OCI-M1 (cell line): Measurements from ENCODE around the gene NR2E1.

Experiments used
- DNase-seq: peaks from one replicate; lab custom pipeline; 2025; lab: John Stamatoyannopoulos, UW

Gene NR2E1

GRCh38 chr6:108171291-108171917 is 5.6 kb downstream of the NR2E1 start:
- DNase-seq = no peak

- no peak for DNase-seq
These were observed 6.2 kb downstream of the NR2E1 start for GRCh38 chr6:108171918-108172516.

DNA sequence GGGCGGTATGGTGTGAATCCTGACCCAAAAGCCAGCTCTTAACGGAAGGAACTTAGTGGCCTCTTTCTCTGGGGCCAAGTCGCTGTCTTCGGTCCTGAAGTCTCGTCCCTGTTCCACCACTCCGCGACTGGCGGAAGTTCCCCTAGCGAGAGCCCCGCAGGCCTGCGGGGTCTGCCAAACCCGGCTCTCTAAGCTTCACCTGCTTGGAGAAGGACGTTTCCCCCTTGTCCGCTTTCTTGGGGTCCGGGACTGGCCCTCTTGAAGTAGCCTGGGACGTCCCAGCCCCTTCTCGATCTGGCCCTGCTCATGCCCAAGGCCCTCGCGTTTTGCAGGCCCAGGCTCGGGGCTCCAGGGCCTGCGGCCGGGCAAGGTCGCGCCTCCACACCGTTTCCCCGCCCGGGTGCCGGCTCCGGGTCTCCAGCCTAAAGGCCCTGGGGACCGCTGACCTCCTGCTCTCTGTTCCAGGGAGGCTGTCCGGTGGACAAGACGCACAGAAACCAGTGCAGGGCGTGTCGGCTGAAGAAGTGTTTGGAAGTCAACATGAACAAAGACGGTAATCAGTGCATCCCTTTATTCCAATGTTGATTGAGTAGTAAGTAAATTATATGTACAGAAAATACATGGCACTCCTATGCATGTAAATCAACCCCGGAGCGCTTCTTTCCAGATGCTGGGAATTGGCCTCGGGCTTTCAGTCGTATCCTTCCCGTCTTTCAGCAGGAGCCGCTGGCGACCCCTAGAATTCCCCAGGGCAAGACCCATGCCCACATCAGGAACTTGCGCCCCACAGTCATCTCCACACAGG is 8.8 kb downstream of the NR2E1 start:
- DNase-seq = no peak

GRCh38 chr6:108175176-108175591 is 9.4 kb downstream of the NR2E1 start:
- no peak for DNase-seq

DNA sequence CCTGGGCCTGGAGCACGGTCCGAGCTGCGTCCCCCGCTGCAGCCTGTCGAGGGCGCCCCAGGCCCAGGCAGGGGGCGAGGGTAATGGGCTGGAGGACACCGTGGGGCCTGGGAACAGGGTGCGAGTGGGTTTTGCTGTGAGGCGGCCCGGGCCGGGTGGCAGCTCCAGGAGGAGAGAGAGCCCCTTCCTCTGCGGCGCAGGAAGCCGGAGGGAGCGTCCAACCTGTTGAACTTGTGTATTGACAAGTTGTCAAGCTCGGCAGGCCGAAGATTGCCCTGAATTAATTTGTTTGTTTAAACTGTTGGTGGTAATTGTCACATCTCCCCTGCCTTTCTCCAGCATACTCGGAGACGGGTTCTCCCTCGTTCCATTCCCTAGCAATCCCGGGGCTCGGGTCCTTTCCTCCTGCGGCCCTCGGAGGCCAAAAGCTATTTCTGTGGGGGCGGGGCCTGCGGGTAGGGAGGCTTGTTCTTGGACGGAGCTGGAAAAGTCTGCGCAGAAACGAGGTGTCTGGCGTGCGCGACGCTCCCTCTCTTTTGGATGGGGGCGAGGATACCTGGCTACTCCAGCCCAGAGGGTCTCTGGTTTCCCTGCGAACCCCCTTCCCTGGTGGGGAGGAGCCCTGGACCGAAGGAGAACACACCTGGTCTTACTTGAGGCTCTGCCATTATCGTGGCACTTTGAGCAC is 9.9 kb downstream of the NR2E1 start:
- DNase-seq = no peak

- no peak for DNase-seq
These were observed 10.7 kb downstream of the NR2E1 start for GRCh38 chr6:108176281-108177089.

DNA sequence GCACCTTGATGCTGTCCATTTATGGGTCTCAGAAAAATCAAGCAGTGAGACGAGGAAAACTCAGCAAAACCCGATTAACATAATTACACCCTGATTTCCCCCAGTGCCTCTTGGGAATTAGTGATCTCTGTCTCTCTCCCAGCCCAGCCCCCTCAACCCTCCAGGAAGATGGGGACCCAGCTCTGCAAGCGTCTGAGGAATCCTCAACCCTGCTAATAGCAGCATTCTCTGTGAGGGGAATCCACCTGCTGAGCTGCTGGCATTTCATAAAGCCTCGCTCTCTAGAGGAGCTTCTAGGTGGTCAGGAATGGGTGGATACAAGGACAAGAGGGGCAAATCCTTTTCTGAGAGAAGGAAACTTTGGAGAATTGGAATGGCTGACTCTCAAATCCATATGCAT is 13.9 kb downstream of the NR2E1 start:
- DNase-seq = no peak

DNA sequence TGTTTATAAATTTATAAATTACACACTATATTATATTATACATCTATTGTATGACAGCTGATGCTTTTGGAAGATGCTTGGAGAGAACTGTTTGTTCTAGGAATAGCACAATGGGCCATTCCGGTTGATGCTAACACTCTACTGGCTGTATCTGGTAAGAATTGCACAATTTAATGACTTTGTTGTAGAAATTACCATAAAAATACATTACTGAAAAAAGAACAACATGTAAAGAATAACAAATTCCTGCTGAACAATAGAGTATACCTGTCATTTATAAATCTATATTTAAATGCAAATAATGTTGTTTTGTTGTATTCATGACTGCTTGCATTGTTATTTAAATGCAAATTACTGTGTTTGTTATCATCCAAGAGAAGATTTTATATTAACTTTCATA is 14.4 kb downstream of the NR2E1 start:
- no peak for DNase-seq

- no peak for DNase-seq
These were observed 15.0 kb downstream of the NR2E1 start for GRCh38 chr6:108180776-108181175.

GRCh38 chr6:108186226-108186625 is 20.4 kb downstream of the NR2E1 start:
- no peak for DNase-seq

DNA sequence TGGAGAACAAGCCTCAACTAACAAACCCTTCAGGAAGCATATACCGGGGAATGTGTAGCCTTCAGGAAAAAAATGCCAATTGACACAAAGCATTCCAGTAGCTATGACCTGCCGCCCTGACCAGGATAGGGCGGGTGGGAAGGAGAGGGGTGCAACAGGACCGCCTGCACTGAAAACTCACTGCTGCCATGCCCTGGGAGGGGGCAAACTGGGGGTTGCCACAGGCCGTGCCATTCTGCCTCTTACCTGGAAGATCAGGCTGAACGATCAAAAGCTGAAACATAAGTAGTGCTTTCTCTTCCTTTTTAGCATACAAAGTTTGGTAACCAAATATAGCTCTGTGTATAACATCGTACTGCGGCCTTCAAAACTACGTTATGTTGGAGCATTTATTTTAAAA is 21.7 kb downstream of the NR2E1 start:
- no peak for DNase-seq

DNA sequence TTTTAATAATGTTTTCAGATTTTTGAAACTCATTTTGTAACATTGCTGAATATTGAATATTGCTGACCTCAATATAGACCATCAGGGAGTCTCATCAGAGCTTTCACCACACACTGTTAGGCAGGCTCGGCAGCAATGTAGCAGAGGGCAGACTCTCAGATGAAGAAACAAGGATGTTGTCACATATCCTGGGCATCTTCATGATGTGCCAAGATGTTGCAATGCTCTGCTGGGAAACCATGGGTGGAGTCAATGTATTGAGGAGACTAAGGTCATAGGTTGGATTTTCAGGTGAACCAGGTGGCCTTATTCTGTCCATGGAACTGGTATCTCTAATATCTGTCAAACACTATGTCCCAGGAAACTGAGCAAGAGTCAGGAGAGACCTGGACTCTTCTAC is 27.3 kb downstream of the NR2E1 start:
- no peak for DNase-seq

GRCh38 chr6:108193835-108194234 is 28.0 kb downstream of the NR2E1 start:
- no peak for DNase-seq

DNA sequence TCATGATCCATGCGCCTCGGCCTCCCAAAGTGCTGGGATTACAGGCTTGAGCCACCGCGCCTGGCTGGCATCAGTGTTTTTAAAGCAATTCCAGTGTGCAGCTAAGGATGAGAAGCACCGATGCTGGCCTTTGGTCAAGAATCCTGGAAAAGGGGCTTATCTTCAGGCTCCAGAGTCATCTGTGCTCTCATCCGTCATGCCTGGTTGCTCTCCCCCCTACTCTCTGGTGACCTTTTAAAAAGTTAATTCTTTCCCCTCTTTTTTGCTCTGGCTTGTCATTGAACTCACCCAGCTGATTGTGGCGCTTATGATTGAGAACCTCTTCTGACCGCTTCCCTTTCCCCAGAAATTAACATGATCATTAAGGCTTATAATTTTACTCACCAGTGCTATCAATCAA is 28.7 kb downstream of the NR2E1 start:
- DNase-seq = no peak

GRCh38 chr6:108195209-108195608 is 29.4 kb downstream of the NR2E1 start:
- no peak for DNase-seq

DNA sequence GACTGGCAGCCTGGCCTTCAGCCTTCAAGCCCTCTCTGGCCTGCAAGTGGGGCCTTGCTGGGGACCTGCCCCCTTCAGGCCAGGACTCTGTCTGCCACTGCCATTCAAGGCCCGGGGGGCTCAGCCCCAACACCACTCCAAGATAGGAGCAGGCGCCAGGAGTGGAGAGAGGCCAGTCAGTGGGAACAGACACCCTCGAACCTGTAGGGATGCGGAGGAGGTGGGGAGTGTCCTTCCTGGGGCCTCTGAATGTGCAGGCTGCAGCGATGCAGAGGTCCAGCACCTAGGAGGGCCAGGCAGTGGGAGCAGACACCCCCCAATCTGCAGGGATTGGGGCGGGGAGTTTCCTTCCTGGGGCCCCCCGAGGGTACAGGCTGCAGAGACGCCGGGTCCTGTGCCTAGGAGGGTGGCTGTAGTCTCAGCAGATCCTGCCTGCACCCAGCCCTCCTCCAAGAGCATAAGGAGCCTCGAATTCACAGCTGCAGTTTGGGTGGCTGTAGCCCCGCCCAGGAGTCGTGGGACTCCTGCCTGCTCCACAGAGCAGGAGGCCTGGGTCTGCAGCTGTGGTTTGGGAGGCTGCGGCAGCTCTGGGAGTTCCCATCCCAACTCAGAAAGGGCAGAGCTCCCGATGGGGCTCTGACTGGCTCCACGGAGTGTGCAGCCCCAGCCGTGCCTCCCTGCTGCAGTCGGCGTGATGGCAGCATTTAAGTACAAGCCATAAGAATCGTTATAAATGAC is 33.1 kb downstream of the NR2E1 start:
- DNase-seq = no peak

DNA sequence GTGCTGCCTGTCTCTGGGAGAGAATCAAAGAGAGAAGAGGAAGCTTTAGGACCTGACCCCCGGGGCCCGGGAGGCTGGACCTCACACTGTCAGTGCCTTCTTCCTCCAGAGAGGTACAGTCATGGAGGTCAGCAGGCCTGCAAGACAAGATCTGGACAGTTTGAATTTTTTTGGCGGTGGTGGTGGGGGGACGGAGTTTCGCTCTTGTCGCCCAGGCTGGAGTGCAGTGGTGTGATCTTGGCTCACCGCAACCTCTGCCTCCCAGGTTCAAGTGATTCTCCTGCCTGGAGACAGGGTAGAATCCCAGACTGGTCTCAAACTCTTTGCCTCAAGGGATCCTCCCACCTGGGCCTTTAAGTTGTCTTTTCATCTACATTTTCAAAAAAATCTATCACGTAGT is 34.4 kb downstream of the NR2E1 start:
- no peak for DNase-seq

DNA sequence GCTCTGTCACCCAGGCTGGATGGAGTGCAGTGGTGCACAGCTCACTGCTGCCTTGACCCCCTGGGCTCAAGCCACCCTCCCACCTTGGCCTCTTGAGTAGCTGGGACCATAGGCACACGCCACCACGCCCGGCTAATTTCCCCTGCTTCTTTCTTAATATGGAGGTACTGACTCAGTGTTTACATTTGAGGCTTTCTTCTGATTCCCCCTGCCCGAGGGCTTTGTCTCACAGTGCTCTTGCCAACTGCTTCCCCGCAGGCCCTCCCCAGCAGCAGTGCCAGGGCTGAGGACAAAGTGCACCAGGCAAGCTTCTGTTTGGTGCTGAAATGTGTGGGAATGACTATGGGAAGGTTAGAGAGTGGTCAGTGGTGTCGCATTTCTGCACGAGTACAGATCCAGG is 34.8 kb downstream of the NR2E1 start:
- no peak for DNase-seq

- no peak for DNase-seq
These were observed 37.6 kb downstream of the NR2E1 start for GRCh38 chr6:108203189-108204112.

DNA sequence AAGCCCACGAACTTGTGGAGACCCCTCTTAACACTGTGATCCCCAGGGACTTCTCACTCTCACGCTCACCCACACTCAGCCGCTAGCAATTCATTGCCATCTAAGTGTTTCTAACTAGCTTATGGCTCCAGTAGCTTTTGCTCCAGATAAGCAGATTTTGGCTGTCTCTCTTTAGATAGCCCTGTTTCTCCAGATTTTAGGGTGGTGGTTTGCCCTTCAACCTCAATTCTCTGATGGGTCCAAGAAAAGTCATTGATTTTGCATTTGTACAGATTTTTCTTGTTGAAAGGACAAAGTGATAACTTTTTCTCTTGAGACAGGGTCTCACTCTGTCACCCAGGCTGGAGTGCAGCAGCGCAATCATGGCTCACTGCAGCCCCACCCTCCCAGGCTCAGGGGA is 41.2 kb downstream of the NR2E1 start:
- no peak for DNase-seq
